HepG2 (cell line): Measurements from ENCODE around the gene SLC39A10. TPM values are rescaled to one million over a fixed set of nuclear protein-coding genes. Genes with fewer than 3 reads are reported as not detected.
A peak's percentile ranks its signal among the peaks of the same experiment; 100 is the strongest.

Experiments used
- BATF2 ChIP-seq: sonication (generic); formaldehyde crosslinking; IDR thresholded peaks from 2 replicates; pipeline ENCODE4 v1.8.0; 2022; ENCODE audit warnings: mild to moderate bottlenecking, missing genetic modification reagents, moderate library complexity
- BCL6 ChIP-seq: IDR thresholded peaks from 2 replicates; pipeline ENCODE4 v1.6.1; 2016; ENCODE audit warnings: missing genetic modification reagents, missing compliant biosample characterization
- CHD4 ChIP-seq: fragments of 200-600 bp; sonication (generic); IDR thresholded peaks from 2 replicates; pipeline ENCODE4 v1.7.0; 2017; ENCODE audit warnings: mild to moderate bottlenecking, low read length, borderline replicate concordance
- HCFC1 ChIP-seq: fragments of 150-350 bp; IDR thresholded peaks from 2 replicates; pipeline ENCODE4 v1.6.1; 2014; ENCODE audit warnings: low read depth, low read length
- HNRNPL ChIP-seq: fragments of 200-400 bp; formaldehyde crosslinking; IDR thresholded peaks from 2 replicates; pipeline ENCODE4 v1.6.1; 2017; ENCODE audit warnings: mild to moderate bottlenecking, low read depth, low read length
- IRX3 ChIP-seq: sonication (generic); formaldehyde crosslinking; IDR thresholded peaks from 2 replicates; pipeline ENCODE4 v1.8.1; 2023; ENCODE audit warnings: mild to moderate bottlenecking, low read depth, missing genetic modification reagents, borderline replicate concordance
- KLF12 ChIP-seq: sonication (generic); formaldehyde crosslinking; IDR thresholded peaks from 2 replicates; pipeline ENCODE4 v1.4.0; 2020; ENCODE audit warnings: missing genetic modification reagents, borderline replicate concordance
- MEIS1 ChIP-seq: sonication (generic); formaldehyde crosslinking; IDR thresholded peaks from 2 replicates; pipeline ENCODE4 v1.9.0; 2021; ENCODE audit warnings: mild to moderate bottlenecking, missing genetic modification reagents, moderate library complexity, borderline replicate concordance
- NCOA1 ChIP-seq: sonication (generic); formaldehyde crosslinking; IDR thresholded peaks from 2 replicates; pipeline ENCODE4 v1.9.0; 2021; ENCODE audit warnings: missing genetic modification reagents
- NR2F1 ChIP-seq, 2 experiments: fragments of 450-650 bp in 1 of 2; formaldehyde crosslinking in 1 of 2; IDR thresholded peaks; 2 replicates each; pipeline versions ENCODE4 v1.5.0 to v1.6.1; 2016 to 2020; ENCODE audit warnings: mild to moderate bottlenecking in 1 of 2, missing compliant biosample characterization in 1 of 2, missing genetic modification reagents in 1 of 2, moderate library complexity in 1 of 2
- POLR2AphosphoS5 ChIP-seq: IDR thresholded peaks from 2 replicates; pipeline ENCODE4 v1.6.1; 2012; ENCODE audit warnings: low read depth, low read length
- TCF12 ChIP-seq, 2 experiments: fragments of 450-650 bp in 1 of 2; sonication (generic) in 1 of 2; formaldehyde crosslinking in 1 of 2; IDR thresholded peaks; 2 replicates each; pipeline versions ENCODE4 v1.6.1 to v1.8.0; 2017 to 2022; ENCODE audit warnings: antibody characterized with exemption in 1 of 2, mild to moderate bottlenecking in 1 of 2, missing genetic modification reagents in 1 of 2, moderate library complexity in 1 of 2
- TERF1 ChIP-seq: sonication (generic); formaldehyde crosslinking; IDR thresholded peaks from 2 replicates; pipeline ENCODE4 v1.8.0; 2022; ENCODE audit warnings: mild to moderate bottlenecking, missing genetic modification reagents, moderate library complexity
- ZBTB4 ChIP-seq: sonication (generic); formaldehyde crosslinking; IDR thresholded peaks from 2 replicates; pipeline ENCODE4 v1.4.0; 2020; ENCODE audit warnings: missing genetic modification reagents, mild to moderate bottlenecking, borderline replicate concordance
- ZFP82 ChIP-seq: sonication (generic); formaldehyde crosslinking; IDR thresholded peaks from 2 replicates; pipeline ENCODE4 v1.5.1; 2020; ENCODE audit warnings: mild to moderate bottlenecking, missing genetic modification reagents, borderline replicate concordance
- ZMYM3 ChIP-seq: sonication (generic); formaldehyde crosslinking; IDR thresholded peaks from 2 replicates; pipeline ENCODE4 v1.5.1; 2020; ENCODE audit warnings: mild to moderate bottlenecking, missing genetic modification reagents
- ZNF317 ChIP-seq: sonication (generic); formaldehyde crosslinking; IDR thresholded peaks from 2 replicates; pipeline ENCODE4 v1.5.0; 2020; ENCODE audit warnings: mild to moderate bottlenecking, missing genetic modification reagents
- ZNF543 ChIP-seq: sonication (generic); formaldehyde crosslinking; IDR thresholded peaks from 2 replicates; pipeline ENCODE4 v1.4.0; 2020; ENCODE audit warnings: mild to moderate bottlenecking, missing genetic modification reagents
- ZNF709 ChIP-seq: sonication (generic); formaldehyde crosslinking; IDR thresholded peaks from 2 replicates; pipeline ENCODE4 v1.5.0; 2020; ENCODE audit warnings: mild to moderate bottlenecking, missing genetic modification reagents
- ZNF776 ChIP-seq: sonication (generic); formaldehyde crosslinking; IDR thresholded peaks from 2 replicates; pipeline ENCODE4 v1.4.0; 2020; ENCODE audit warnings: mild to moderate bottlenecking, missing genetic modification reagents
- ZSCAN20 ChIP-seq: sonication (generic); formaldehyde crosslinking; IDR thresholded peaks from 2 replicates; pipeline ENCODE4 v1.4.0; 2020; ENCODE audit warnings: missing genetic modification reagents, mild to moderate bottlenecking, borderline replicate concordance
- ZSCAN31 ChIP-seq: sonication (generic); formaldehyde crosslinking; IDR thresholded peaks from 2 replicates; pipeline ENCODE4 v1.5.0; 2020; ENCODE audit warnings: low read depth, mild to moderate bottlenecking, missing genetic modification reagents
- polyA plus RNA-seq, 8 experiments: library from polyadenylated mRNA; depleted of rRNA in 3 of 8; stranded (reverse) in 7 of 8; unstranded in 1 of 8; fragments of >200 nt; fragmentation: Illumina TruSeq in 4 of 8; extraction: Trizol in 4 of 8; gene quantifications; 2 replicates each; pipeline versions ENCODE4 v1.2.1 to v1.2.3, GENCODE V29; 2011 to 2016; ENCODE audit warnings: low read depth in 4 of 8, missing spikeins in 1 of 8, mixed read lengths in 1 of 8; ENCODE audit not compliant: insufficient read depth in 1 of 8
- total RNA-seq, 5 experiments: library from RNA; depleted of rRNA; stranded (reverse); fragments of >200 nt; fragmentation: Illumina TruSeq; extraction: Trizol; gene quantifications; 2 replicates each; pipeline ENCODE4 v1.2.3, GENCODE V29; 2016; ENCODE audit warnings: low read depth in 1 of 5

The SLC39A10 gene
- total and polyA plus RNA-seq, 2 of the 13 experiments (the other 11 are each of a cell fraction or from before 2014, with no cell fraction given), result 13.2 to 21.0 TPM

GRCh38 chr2:195656859-195657633, at the start of gene SLC39A10 (continued):
- TF ChIP-seq BATF2 (CRISPR knock-in tag) (peak; percentile 82; the same call in 1 of the 2 replicates), HNRNPL (no peak), ZBTB4 (CRISPR knock-in tag) (peak; percentile 82; the same call in 1 of the 2 replicates), KLF12 (no peak), ZNF317 (CRISPR knock-in tag) (no peak; the same call in 1 of the 2 replicates), POLR2AphosphoS5 (peak; percentile 89), MEIS1 (peak; percentile 44; the same call in 1 of the 2 replicates), ZNF776 (CRISPR knock-in tag) (peak; percentile 37; the same call in 1 of the 2 replicates), CHD4 (no peak), ZSCAN20 (CRISPR knock-in tag) (no peak), ZNF543 (CRISPR knock-in tag) (peak; percentile 83; the same call in 1 of the 2 replicates), BCL6 (CRISPR knock-in tag) (peak; percentile 39), TCF12 (IDR thresholded peaks at IDR 0.05) (no peak), TCF12 (CRISPR knock-in tag; IDR thresholded peaks at IDR 0.05) (0 out of 2 replicates have a peak, but pooled peaks have one; percentile 43), NR2F1 (CRISPR knock-in tag; IDR thresholded peaks at IDR 0.05) (no peak), ZFP82 (CRISPR knock-in tag) (peak; percentile 69; the same call in 1 of the 2 replicates), HCFC1 (no peak), ZMYM3 (CRISPR knock-in tag) (peak; percentile 32; the same call in 1 of the 2 replicates), TERF1 (CRISPR knock-in tag) (0 out of 2 replicates have a peak, but pooled peaks have one; percentile 85), ZSCAN31 (CRISPR knock-in tag) (0 out of 2 replicates have a peak, but pooled peaks have one; percentile 48), IRX3 (CRISPR knock-in tag) (peak; percentile 88; the same call in 1 of the 2 replicates), ZNF709 (CRISPR knock-in tag) (no peak; the same call in none of the 2 replicates), NCOA1 (no peak)
